Spleen (tissue), 11 donors: ENCODE results near the gene OSER1. TPM values are rescaled to one million over a fixed set of nuclear protein-coding genes. Genes with fewer than 3 reads are reported as not detected.

Source experiments
- DNase-seq: peaks from one replicate; pipeline ENCODE4 v3.0.0-alpha.2; 2020
- H3K27ac ChIP-seq, 8 donors: fragments of 200-600 bp; sonication (generic) in 7 of 8; 1 replicate in 4 of 8; 2 replicates in 4 of 8; pipeline versions ENCODE4 v1.5.0 to v1.8.0; 2016 to 2021; ENCODE audit warnings: inconsistent platforms in 4 of 8, mild to moderate bottlenecking in 4 of 8, moderate library complexity in 1 of 8
- H3K27me3 ChIP-seq, 7 donors: fragments of 200-600 bp; sonication (generic) in 6 of 7; replicated peaks in 1 of 7; 1 replicate in 4 of 7; 2 replicates in 3 of 7; pipeline versions ENCODE4 v1.5.0 to v1.8.0; 2016 to 2021; ENCODE audit warnings: inconsistent platforms in 3 of 7, mild to moderate bottlenecking in 1 of 7
- H3K36me3 ChIP-seq, 6 donors: fragments of 200-600 bp; sonication (generic) in 5 of 6; 1 replicate in 4 of 6; 2 replicates in 2 of 6; pipeline versions ENCODE4 v1.5.0 to v1.8.0; 2016 to 2021; ENCODE audit warnings: inconsistent platforms in 2 of 6
- H3K4me1 ChIP-seq, 6 donors: fragments of 200-600 bp; sonication (generic) in 5 of 6; 1 replicate in 3 of 6; 2 replicates in 3 of 6; pipeline versions ENCODE4 v1.5.0 to v1.8.0; 2016 to 2021; ENCODE audit warnings: inconsistent platforms in 3 of 6
- H3K4me3 ChIP-seq, 8 donors: fragments of 200-600 bp; sonication (generic) in 7 of 8; 1 replicate in 4 of 8; 2 replicates in 4 of 8; pipeline versions ENCODE4 v1.5.0 to v1.8.0; 2016 to 2021; ENCODE audit warnings: inconsistent platforms in 4 of 8, mild to moderate bottlenecking in 4 of 8, moderate library complexity in 2 of 8
- H3K9me3 ChIP-seq, 8 donors: fragments of 200-600 bp; sonication (generic) in 7 of 8; 1 replicate in 4 of 8; 2 replicates in 4 of 8; pipeline versions ENCODE4 v1.5.0 to v1.8.0; 2016 to 2021; ENCODE audit warnings: inconsistent platforms in 4 of 8
- POLR2A ChIP-seq, 3 donors: fragments of 450-650 bp; IDR thresholded peaks; one replicate each; pipeline ENCODE4 v1.5.1; 2017; ENCODE audit warnings: antibody characterized with exemption in 3 of 3, mild to moderate bottlenecking in 1 of 3
- POLR2AphosphoS5 ChIP-seq, 3 donors: sonication (generic); formaldehyde crosslinking; IDR thresholded peaks; one replicate each; pipeline ENCODE4 v1.5.1; 2017; ENCODE audit warnings: antibody characterized with exemption in 3 of 3
- WGBS, 5 donors: extraction: QIAGEN DNeasy Blood & Tissue Kit in 3 of 5; methylation state at CpG; one replicate each; pipeline versions ENCODE4 v1.1.5 to v1.1.7; 2013 to 2018; 5-methylcytosine and 5-hydroxymethylcytosine counted together
- intact Hi-C: fragments of 100-400 bp; cut with DNase I; formaldehyde crosslinking; loops from one replicate; pipeline ENCODE4 v1.15.0; 2023; ENCODE audit warnings: low total_unique reads
- polyA plus RNA-seq, 3 donors: library from polyadenylated mRNA; stranded (reverse); fragments of 200-250 nt; gene quantifications; one replicate each; pipeline ENCODE4 v1.2.1, GENCODE V29; 2013
- total RNA-seq, 7 donors: library from RNA; depleted of rRNA in 3 of 7; stranded (reverse); fragments of >200 nt in 3 of 7; fragmentation: NEBNext Ultra II Directional in 4 of 7; extraction: Animal tissue kit (Norgen Biotek cat#: 25700) in 4 of 7; gene quantifications; one replicate each; pipeline versions ENCODE4 v1.1.0 to v1.2.1, GENCODE V29; 2016 to 2021
- TF ChIP-seq, protein P1 (sequence below), 11 experiments: fragments of 200-600 bp in 7 of 11; fragments of 450-650 bp in 4 of 11; sonication (generic) in 4 of 11; IDR thresholded peaks in 8 of 11; conservative IDR thresholded peaks in 3 of 11; 1 replicate in 7 of 11; 2 replicates in 4 of 11; pipeline versions ENCODE4 v1.4.0 to v1.8.0; 2016 to 2021; ENCODE audit warnings: antibody characterized with exemption in 11 of 11, inconsistent platforms in 4 of 11, mild to moderate bottlenecking in 1 of 11
- donor health status: healthy with polysubstance abuse.
- donor health status: DM: no; HTN: no; CAD: no; lungs with moderate emphysema.
- donor health status: DM: no; HTN: no; CAD: no.
- donor health status: Bipolar disorder and iron deficiency.
- donor health status: healthy.
- donor health status: DM: no; HTN: no; CAD: no.
- donor health status: DM: yes; HTN: yes; CAD: no.

Gene OSER1
- total and polyA plus RNA-seq, 10 donors = 28.5 to 47.0 (median 38.2) TPM

DNA sequence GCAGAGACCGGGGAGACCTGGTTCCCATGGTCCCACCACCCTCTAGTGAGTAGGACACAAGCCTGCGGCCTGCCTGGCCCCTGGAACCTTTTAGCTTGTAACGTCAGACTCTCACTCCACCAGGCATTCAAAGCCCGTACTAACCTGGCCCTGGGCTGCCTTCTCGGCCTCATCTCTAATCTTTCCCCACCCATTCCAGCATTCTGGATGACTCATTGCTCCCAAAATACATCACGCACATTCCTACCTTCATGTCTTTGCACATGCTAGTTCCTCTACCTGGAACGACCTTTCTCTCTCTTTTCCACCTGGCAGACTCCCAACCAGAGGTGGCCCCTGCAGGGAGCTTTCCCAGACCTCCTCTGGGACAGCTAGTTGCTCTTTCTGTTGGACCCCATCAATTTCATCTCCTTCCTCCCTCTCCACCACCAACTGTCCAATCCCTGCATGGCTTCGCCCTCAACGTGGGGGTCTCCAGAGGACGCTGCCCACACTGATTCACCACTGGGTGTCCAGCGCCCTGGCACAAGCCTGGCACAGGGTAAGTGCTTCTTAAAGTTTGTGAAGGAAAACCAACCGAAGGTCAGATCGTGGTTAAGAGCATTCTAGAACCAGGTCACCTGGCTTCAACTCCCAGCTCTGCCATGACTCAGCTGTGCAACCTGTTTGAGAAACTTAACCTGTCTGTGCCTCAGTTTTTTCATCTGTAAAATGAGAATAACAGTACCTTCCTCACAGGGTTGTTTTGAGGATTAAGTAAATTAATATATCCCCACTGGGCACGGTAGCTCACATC lies 58.8 kb downstream of the OSER1 start:
- Histone ChIP-seq H3K4me3 (no peak overlapping the region), H3K36me3 (no peaks in the 10 kb centered on the region), H3K27me3 (peaks cover 0 to 7% (median 0%) of the 10 kb centered on the region in 7 donors), H3K4me1 (no peaks in the 10 kb centered on the region), H3K9me3 (no peaks in the 10 kb centered on the region), H3K27ac (no peak overlapping the region)
- intact Hi-C loops = no loop called here
- no peak for DNase-seq
- 87 to 92% (median 88%) methylated on average over 14 of the region's 14 CpGs for WGBS, 5 donors
- TF ChIP-seq POLR2AphosphoS5 (IDR thresholded peaks at IDR 0.05) (no peak), POLR2A (IDR thresholded peaks at IDR 0.05) (no peak)
- TF ChIP-seq, protein P1, sequence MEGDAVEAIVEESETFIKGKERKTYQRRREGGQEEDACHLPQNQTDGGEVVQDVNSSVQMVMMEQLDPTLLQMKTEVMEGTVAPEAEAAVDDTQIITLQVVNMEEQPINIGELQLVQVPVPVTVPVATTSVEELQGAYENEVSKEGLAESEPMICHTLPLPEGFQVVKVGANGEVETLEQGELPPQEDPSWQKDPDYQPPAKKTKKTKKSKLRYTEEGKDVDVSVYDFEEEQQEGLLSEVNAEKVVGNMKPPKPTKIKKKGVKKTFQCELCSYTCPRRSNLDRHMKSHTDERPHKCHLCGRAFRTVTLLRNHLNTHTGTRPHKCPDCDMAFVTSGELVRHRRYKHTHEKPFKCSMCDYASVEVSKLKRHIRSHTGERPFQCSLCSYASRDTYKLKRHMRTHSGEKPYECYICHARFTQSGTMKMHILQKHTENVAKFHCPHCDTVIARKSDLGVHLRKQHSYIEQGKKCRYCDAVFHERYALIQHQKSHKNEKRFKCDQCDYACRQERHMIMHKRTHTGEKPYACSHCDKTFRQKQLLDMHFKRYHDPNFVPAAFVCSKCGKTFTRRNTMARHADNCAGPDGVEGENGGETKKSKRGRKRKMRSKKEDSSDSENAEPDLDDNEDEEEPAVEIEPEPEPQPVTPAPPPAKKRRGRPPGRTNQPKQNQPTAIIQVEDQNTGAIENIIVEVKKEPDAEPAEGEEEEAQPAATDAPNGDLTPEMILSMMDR (IDR thresholded peaks at IDR 0.05 in 8 of 11, conservative IDR thresholded peaks at IDR 0.05 in 3 of 11) = no peak

DNA sequence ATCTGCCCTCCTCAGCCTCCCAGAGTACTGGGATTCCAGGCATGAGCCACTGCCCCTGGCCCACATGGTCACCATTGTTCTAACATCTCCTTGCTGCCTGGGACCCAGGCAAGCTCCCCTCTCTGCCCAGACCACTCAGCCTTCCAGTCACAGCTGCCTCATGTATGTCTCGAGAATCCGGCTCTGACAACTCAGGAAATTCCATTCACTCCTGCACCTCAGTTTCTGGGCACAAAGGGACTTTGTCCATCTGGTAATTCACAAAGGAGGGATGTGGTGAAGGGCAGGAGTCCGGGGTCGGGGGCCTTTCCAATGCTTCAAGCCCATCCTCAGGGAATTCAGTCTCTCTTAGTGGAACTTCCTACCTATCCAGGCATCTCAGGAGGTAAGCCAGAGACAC lies 64.3 kb downstream of the OSER1 start:
- DNase-seq = no peak
- H3K27ac ChIP-seq = no peak overlapping the region
- H3K4me1 ChIP-seq = no peaks in the 10 kb centered on the region
- no peak overlapping the region for H3K4me3 ChIP-seq
- TF ChIP-seq POLR2AphosphoS5 (IDR thresholded peaks at IDR 0.05) (no peak), POLR2A (IDR thresholded peaks at IDR 0.05) (no peak)
- TF ChIP-seq, protein P1 (IDR thresholded peaks at IDR 0.05 in 8 of 11, conservative IDR thresholded peaks at IDR 0.05 in 3 of 11) = no peak
- 52 to 75% (median 64%) methylated on average over 4 of the region's 4 CpGs for WGBS, 5 donors
- H3K9me3 ChIP-seq = no peaks in the 10 kb centered on the region
- intact Hi-C loops = no loop called here
- H3K36me3 ChIP-seq = no peaks in the 10 kb centered on the region
- H3K27me3 ChIP-seq = peaks cover 0 to 3% (median 0%) of the 10 kb centered on the region in 7 donors

Other genes starting within 250 kb of the OSER1 start
- gene JPH2, start 23.6 kb downstream of the OSER1 start, total RNA-seq = 1 to 10 TPM; 1.0 to 4.4 (median 1.3) TPM
- gene JPH2, start 23.6 kb downstream of the OSER1 start, polyA plus RNA-seq = 1 to 10 TPM in 1 of 3 donors, under 1 TPM in 2; 0.50 to 2.7 (median 0.76) TPM
- gene GDAP1L1, start 36.5 kb upstream of the OSER1 start, total RNA-seq = not detected
- gene GDAP1L1, start 36.5 kb upstream of the OSER1 start, polyA plus RNA-seq = not detected
- 1 to 10 TPM; 3.4 to 5.7 (median 5.1) TPM for gene FITM2, start 100.4 kb upstream of the OSER1 start, total RNA-seq
- 1 to 10 TPM; 1.0 to 1.6 (median 1.1) TPM for gene FITM2, start 100.4 kb upstream of the OSER1 start, polyA plus RNA-seq
- not detected for gene R3HDML, start 126.3 kb upstream of the OSER1 start, total RNA-seq
- gene R3HDML, start 126.3 kb upstream of the OSER1 start, polyA plus RNA-seq = not detected
- gene HNF4A, start 144.9 kb upstream of the OSER1 start, total RNA-seq = not detected
- under 1 TPM in 1 of 3 donors, not detected in 2; 0.03 TPM for gene HNF4A, start 144.9 kb upstream of the OSER1 start, polyA plus RNA-seq